ENCODE data around the gene PAFAH1B1. TPM values are rescaled to one million over a fixed set of nuclear protein-coding genes. Genes with fewer than 3 reads are reported as not detected.

The PAFAH1B1 gene
- total RNA-seq, 2 experiments from 2014 or later, result 183 to 186 TPM

GRCh38 chr17:2700030-2700490 is 106.6 kb downstream of the PAFAH1B1 start:
- no peak overlapping the region for H3K27ac Mint-ChIP-seq
- no peak for DNase-seq
- no peak overlapping the region for H3K4me3 Mint-ChIP-seq
- no peaks in the 10 kb centered on the region for H3K27me3 Mint-ChIP-seq
- ChIA-PET CTCF (no interaction called here), POLR2A (no interaction called here)
- H3K9me3 Mint-ChIP-seq, result no peaks in the 10 kb centered on the region
- no peaks in the 10 kb centered on the region for H3K4me1 Mint-ChIP-seq
- H3K36me3 Mint-ChIP-seq (ENCODE audit: low read depth), result peaks cover 12% of the 10 kb centered on the region

- ChIA-PET POLR2A (no interaction called here), CTCF (no interaction called here)
- no peak for DNase-seq
- H3K36me3 Mint-ChIP-seq (ENCODE audit: low read depth), result peaks cover 12% of the 10 kb centered on the region
- no peak overlapping the region for H3K27ac Mint-ChIP-seq
- no peaks in the 10 kb centered on the region for H3K9me3 Mint-ChIP-seq
- H3K4me3 Mint-ChIP-seq, result no peak overlapping the region
- no peaks in the 10 kb centered on the region for H3K27me3 Mint-ChIP-seq
- H3K4me1 Mint-ChIP-seq, result no peaks in the 10 kb centered on the region
These were observed 107.2 kb downstream of the PAFAH1B1 start for GRCh38 chr17:2700491-2701141.

- Mint-ChIP-seq H3K9me3 (no peaks in the 10 kb centered on the region), H3K4me1 (no peaks in the 10 kb centered on the region), H3K4me3 (no peak overlapping the region), H3K36me3 (ENCODE audit: low read depth) (peaks cover 12% of the 10 kb centered on the region), H3K27me3 (no peaks in the 10 kb centered on the region), H3K27ac (no peak overlapping the region)
- DNase-seq, result no peak
- CTCF ChIA-PET, result no interaction called here
- POLR2A ChIA-PET, result no interaction called here
These were observed 107.9 kb downstream of the PAFAH1B1 start for GRCh38 chr17:2701161-2701995.

- CTCF ChIA-PET, result interaction anchor here (0.5 kb wide), 1 partner anchor 40 kb away, joined by 3 read pairs; no protein-coding TSS in a partner anchor
- DNase-seq, result no peak
These were observed 108.7 kb downstream of the PAFAH1B1 start for GRCh38 chr17:2701996-2702741.

GRCh38 chr17:2703181-2703580 is 109.7 kb downstream of the PAFAH1B1 start:
- Mint-ChIP-seq H3K27ac (no peak overlapping the region), H3K27me3 (no peaks in the 10 kb centered on the region), H3K4me1 (peaks cover 1% of the 10 kb centered on the region), H3K36me3 (ENCODE audit: low read depth) (peaks cover 12% of the 10 kb centered on the region), H3K4me3 (no peak overlapping the region), H3K9me3 (no peaks in the 10 kb centered on the region)
- no peak for DNase-seq
- CTCF ChIA-PET, result no interaction called here
- POLR2A ChIA-PET, result no interaction called here

More at GRCh38 chr17:2701996-2702741, 108.7 kb downstream of the PAFAH1B1 start:
- Mint-ChIP-seq H3K4me3 (no peak overlapping the region), H3K27ac (no peak overlapping the region), H3K36me3 (ENCODE audit: low read depth) (peaks cover 12% of the 10 kb centered on the region), H3K27me3 (no peaks in the 10 kb centered on the region), H3K9me3 (no peaks in the 10 kb centered on the region), H3K4me1 (no peaks in the 10 kb centered on the region)
- POLR2A ChIA-PET, result no interaction called here

GRCh38 chr17:2703606-2704005 is 110.2 kb downstream of the PAFAH1B1 start:
- Mint-ChIP-seq H3K36me3 (ENCODE audit: low read depth) (peaks cover 12% of the 10 kb centered on the region), H3K4me3 (no peak overlapping the region), H3K4me1 (peaks cover 5% of the 10 kb centered on the region), H3K27me3 (no peaks in the 10 kb centered on the region), H3K27ac (no peak overlapping the region), H3K9me3 (no peaks in the 10 kb centered on the region)
- ChIA-PET POLR2A (no interaction called here), CTCF (no interaction called here)
- DNase-seq, result no peak

GRCh38 chr17:2704031-2704889 is 110.8 kb downstream of the PAFAH1B1 start:
- ChIA-PET POLR2A (no interaction called here), CTCF (no interaction called here)
- no peaks in the 10 kb centered on the region for H3K9me3 Mint-ChIP-seq
- peaks cover 12% of the 10 kb centered on the region for H3K36me3 Mint-ChIP-seq (ENCODE audit: low read depth)
- no peak overlapping the region for H3K27ac Mint-ChIP-seq
- DNase-seq, result no peak
- no peak overlapping the region for H3K4me3 Mint-ChIP-seq
- peaks cover 12% of the 10 kb centered on the region for H3K4me1 Mint-ChIP-seq
- no peaks in the 10 kb centered on the region for H3K27me3 Mint-ChIP-seq

- H3K4me3 Mint-ChIP-seq, result no peak overlapping the region
- H3K27ac Mint-ChIP-seq, result no peak overlapping the region
These were observed 111.4 kb downstream of the PAFAH1B1 start for GRCh38 chr17:2704890-2705248.

GRCh38 chr17:2705263-2705662 is 111.8 kb downstream of the PAFAH1B1 start:
- Mint-ChIP-seq H3K36me3 (ENCODE audit: low read depth) (peaks cover 9% of the 10 kb centered on the region), H3K9me3 (no peaks in the 10 kb centered on the region), H3K4me3 (no peak overlapping the region), H3K4me1 (peaks cover 22% of the 10 kb centered on the region), H3K27ac (no peak overlapping the region), H3K27me3 (no peaks in the 10 kb centered on the region)
- ChIA-PET POLR2A (no interaction called here), CTCF (no interaction called here)
- no peak for DNase-seq

More at GRCh38 chr17:2704890-2705248, 111.4 kb downstream of the PAFAH1B1 start:
- Mint-ChIP-seq H3K4me1 (peaks cover 18% of the 10 kb centered on the region), H3K36me3 (ENCODE audit: low read depth) (peaks cover 12% of the 10 kb centered on the region), H3K9me3 (no peaks in the 10 kb centered on the region), H3K27me3 (no peaks in the 10 kb centered on the region)
- POLR2A ChIA-PET, result no interaction called here
- DNase-seq, result no peak
- CTCF ChIA-PET, result no interaction called here

GRCh38 chr17:2705888-2706795 is 112.7 kb downstream of the PAFAH1B1 start:
- peaks cover 7% of the 10 kb centered on the region for H3K36me3 Mint-ChIP-seq (ENCODE audit: low read depth)
- ChIA-PET CTCF (no interaction called here), POLR2A (interaction anchor here (0.6 to 1.4 kb wide), 3 partner anchors 10 to 619 kb away, joined by 3 read pairs; no protein-coding TSS in a partner anchor)
- H3K27me3 Mint-ChIP-seq, result no peaks in the 10 kb centered on the region
- no peak for DNase-seq
- no peaks in the 10 kb centered on the region for H3K9me3 Mint-ChIP-seq
- H3K4me1 Mint-ChIP-seq, result peaks cover 28% of the 10 kb centered on the region
- H3K27ac Mint-ChIP-seq, result no peak overlapping the region
- no peak overlapping the region for H3K4me3 Mint-ChIP-seq

GRCh38 chr17:2706911-2707510 is 113.6 kb downstream of the PAFAH1B1 start:
- H3K4me3 Mint-ChIP-seq, result no peak overlapping the region
- DNase-seq, result no peak
- no peak overlapping the region for H3K27ac Mint-ChIP-seq
- peaks cover 7% of the 10 kb centered on the region for H3K36me3 Mint-ChIP-seq (ENCODE audit: low read depth)
- H3K27me3 Mint-ChIP-seq, result no peaks in the 10 kb centered on the region
- CTCF ChIA-PET, result no interaction called here
- peaks cover 30% of the 10 kb centered on the region for H3K4me1 Mint-ChIP-seq
- H3K9me3 Mint-ChIP-seq, result no peaks in the 10 kb centered on the region
- POLR2A ChIA-PET, result interaction anchor here (1.4 kb wide), 1 partner anchor 11 kb away, joined by 3 read pairs; no protein-coding TSS in a partner anchor
